Nucleus accumbens (tissue), 56 donors: ENCODE measurements around the gene PLEKHM2.
A peak's percentile ranks its signal among the peaks of the same experiment; 100 is the strongest.

Experiments used
- DNase-seq, 56 donors: peaks; one replicate each; lab custom pipeline; 2025; lab: John Stamatoyannopoulos, UW

The PLEKHM2 gene

GRCh38 chr1:15722836-15723532 is 38.9 kb downstream of the PLEKHM2 start:
- DNase-seq = no peak

- DNase-seq = no peak
These were observed 39.6 kb downstream of the PLEKHM2 start for GRCh38 chr1:15723631-15724246.

GRCh38 chr1:15724949-15725880 is 41.1 kb downstream of the PLEKHM2 start:
- DNase-seq = no peak

- DNase-seq = no peak
These were observed 42.4 kb downstream of the PLEKHM2 start for GRCh38 chr1:15726508-15726907.

- no peak for DNase-seq
These were observed 42.9 kb downstream of the PLEKHM2 start for GRCh38 chr1:15727021-15727420.

GRCh38 chr1:15727424-15727823 is 43.3 kb downstream of the PLEKHM2 start:
- no peak for DNase-seq

- no peak for DNase-seq
These were observed 43.9 kb downstream of the PLEKHM2 start for GRCh38 chr1:15727866-15728534.

GRCh38 chr1:15728937-15729657 is 45.0 kb downstream of the PLEKHM2 start:
- DNase-seq = no peak

GRCh38 chr1:15730423-15730822 is 46.3 kb downstream of the PLEKHM2 start:
- DNase-seq = no peak

- DNase-seq = no peak
These were observed 46.8 kb downstream of the PLEKHM2 start for GRCh38 chr1:15730936-15731335.

GRCh38 chr1:15731735-15732685 is 47.9 kb downstream of the PLEKHM2 start:
- DNase-seq = peak in 2 of 56 donors; percentile 13 to 18

- no peak for DNase-seq
These were observed 48.6 kb downstream of the PLEKHM2 start for GRCh38 chr1:15732686-15733081.

- no peak for DNase-seq
These were observed 49.2 kb downstream of the PLEKHM2 start for GRCh38 chr1:15733218-15733725.

GRCh38 chr1:15733726-15734226 is 49.7 kb downstream of the PLEKHM2 start:
- no peak for DNase-seq

GRCh38 chr1:15734296-15734695 is 50.2 kb downstream of the PLEKHM2 start:
- no peak for DNase-seq

- DNase-seq = no peak
These were observed 50.8 kb downstream of the PLEKHM2 start for GRCh38 chr1:15734901-15735300.

- DNase-seq = no peak
These were observed 51.4 kb downstream of the PLEKHM2 start for GRCh38 chr1:15735304-15736037.
